GM12891 (cell line): ENCODE results near the gene RBMS3.

ENCODE experiments used
- DNase-seq: peaks from one replicate; pipeline ENCODE4 v3.0.0; 2011; ENCODE audit warnings: low spot score; ENCODE audit not compliant: insufficient read length
- FAIRE-seq: peaks from 2 replicates; lab custom pipeline; 2011; peaks lifted over from hg19 to GRCh38; lab: Jason Lieb, UNC
- PAX5 ChIP-seq: IDR thresholded peaks from 2 replicates; pipeline ENCODE4 v1.6.1; 2011; ENCODE audit warnings: low read length, moderate library complexity, mild to moderate bottlenecking; ENCODE audit not compliant: insufficient read depth, severe bottlenecking
- POLR2A ChIP-seq: IDR thresholded peaks from 2 replicates; pipeline ENCODE4 v1.6.1; 2011; ENCODE audit warnings: low read depth, low read length, control low read depth
- POLR2AphosphoS5 ChIP-seq: IDR thresholded peaks from 2 replicates; pipeline ENCODE4 v1.6.1; 2011; ENCODE audit warnings: low read depth, low read length, control low read depth
- POU2F2 ChIP-seq: IDR thresholded peaks from 2 replicates; pipeline ENCODE4 v1.6.1; 2011; ENCODE audit warnings: low read depth, mild to moderate bottlenecking, control low read depth, low read length, moderate library complexity
- SPI1 ChIP-seq: IDR thresholded peaks from 2 replicates; pipeline ENCODE4 v1.6.1; 2011; ENCODE audit warnings: low read depth, low read length, control low read depth
- TAF1 ChIP-seq: IDR thresholded peaks from 2 replicates; pipeline ENCODE4 v1.6.1; 2011; ENCODE audit warnings: low read depth, low read length, control low read depth

Gene RBMS3

DNA sequence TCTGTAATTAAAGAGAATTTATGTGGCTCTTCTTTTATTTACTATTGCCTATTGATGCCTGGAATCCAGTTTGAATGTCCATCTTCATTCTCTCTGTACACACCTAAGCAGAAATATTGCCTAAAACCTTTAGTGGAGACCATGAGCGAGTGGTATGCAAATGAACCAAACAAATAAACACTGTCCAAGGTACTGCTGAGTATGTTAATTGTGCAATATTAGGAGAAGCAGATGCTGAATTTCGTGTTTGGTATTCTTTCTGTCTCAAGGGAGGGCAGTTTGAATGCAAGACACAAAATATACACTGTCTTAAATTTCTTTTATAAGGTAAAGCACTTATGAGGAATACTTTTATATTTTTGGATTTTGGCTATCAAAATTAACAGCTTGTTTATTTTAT lies 440.9 kb downstream of the RBMS3 start:
- TF ChIP-seq POLR2A: no peak
- no peak for TF ChIP-seq SPI1
- no peak for TF ChIP-seq TAF1
- TF ChIP-seq PAX5: no peak
- no peak for TF ChIP-seq POLR2AphosphoS5
- no peak for TF ChIP-seq POU2F2
- FAIRE-seq (no peak), DNase-seq (no peak)

DNA sequence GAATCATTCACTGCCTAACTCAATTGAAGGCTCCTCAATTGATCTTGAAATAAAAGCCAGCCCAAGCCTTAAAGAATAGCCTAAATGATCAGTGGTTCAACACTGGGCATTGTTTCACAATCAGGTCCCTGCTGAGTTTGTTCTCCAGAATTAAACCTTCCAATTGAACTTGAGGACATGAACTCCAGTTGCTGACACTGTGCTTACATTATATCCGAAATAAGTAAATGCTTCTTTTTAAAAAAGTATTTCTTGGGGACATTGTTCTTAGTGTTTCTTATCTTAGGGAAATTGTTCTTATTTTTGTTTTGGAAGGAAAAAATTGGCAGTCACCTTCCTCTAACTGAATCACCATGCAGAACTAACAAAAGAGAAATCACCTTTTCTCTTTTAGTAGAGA lies 450.2 kb downstream of the RBMS3 start:
- no peak for FAIRE-seq
- TF ChIP-seq POLR2AphosphoS5 (no peak), POU2F2 (no peak), SPI1 (no peak), POLR2A (no peak), TAF1 (no peak), PAX5 (no peak)
- DNase-seq: no peak

DNA sequence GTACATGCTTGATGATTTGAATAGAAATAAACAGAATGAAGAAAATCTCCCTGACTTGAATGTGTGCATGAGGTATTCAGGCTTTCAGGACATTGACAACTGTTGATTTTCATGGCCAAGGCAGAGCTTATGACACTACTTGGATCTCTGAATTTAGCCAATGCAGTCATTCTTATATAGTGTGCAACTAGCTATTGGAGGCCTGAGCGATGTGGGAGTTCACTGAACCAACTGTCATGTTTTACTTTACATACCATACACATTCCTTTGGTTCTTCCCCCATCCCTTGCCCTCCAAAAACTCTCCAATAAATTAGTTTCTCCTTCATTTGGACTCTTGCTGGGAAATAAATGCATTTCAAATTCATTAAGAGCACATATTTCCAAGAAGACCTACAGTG lies 460.4 kb downstream of the RBMS3 start:
- no peak for TF ChIP-seq POU2F2
- TF ChIP-seq TAF1: no peak
- no peak for TF ChIP-seq POLR2AphosphoS5
- TF ChIP-seq SPI1: no peak
- no peak for TF ChIP-seq PAX5
- no peak for TF ChIP-seq POLR2A
- no peak for FAIRE-seq
- DNase-seq: no peak

DNA sequence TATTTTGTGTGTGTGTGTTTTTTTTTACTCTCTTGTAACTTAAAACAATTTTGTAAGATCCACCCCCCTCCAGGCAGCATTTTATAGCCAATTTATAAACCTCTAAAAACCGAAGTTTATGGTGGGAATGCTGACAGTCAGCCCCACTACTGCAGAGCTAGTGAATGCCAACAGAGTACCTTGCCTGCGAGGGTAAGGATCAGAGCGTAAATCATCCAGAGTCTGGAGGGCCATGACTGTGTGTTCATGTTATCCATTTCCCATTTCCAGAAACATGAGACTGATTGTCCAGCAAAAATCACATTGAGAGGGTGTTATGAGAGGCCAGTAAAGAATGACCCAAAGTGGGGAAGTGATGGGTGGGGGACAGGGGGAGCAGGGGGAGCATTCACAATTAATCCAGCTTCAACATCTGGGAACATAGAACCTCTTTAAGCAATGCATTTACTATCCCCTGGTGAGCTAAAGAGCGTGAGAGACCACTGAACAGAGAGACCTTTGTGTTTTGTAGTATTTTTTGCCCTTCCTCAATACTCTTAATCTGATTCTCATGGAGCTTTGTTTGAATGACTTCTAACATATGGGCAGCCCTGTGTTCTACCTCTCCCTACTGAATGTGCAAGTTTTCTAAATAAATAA lies 464.5 kb downstream of the RBMS3 start:
- DNase-seq: no peak
- TF ChIP-seq POLR2AphosphoS5: no peak
- no peak for TF ChIP-seq POU2F2
- TF ChIP-seq TAF1: no peak
- no peak for FAIRE-seq

DNA sequence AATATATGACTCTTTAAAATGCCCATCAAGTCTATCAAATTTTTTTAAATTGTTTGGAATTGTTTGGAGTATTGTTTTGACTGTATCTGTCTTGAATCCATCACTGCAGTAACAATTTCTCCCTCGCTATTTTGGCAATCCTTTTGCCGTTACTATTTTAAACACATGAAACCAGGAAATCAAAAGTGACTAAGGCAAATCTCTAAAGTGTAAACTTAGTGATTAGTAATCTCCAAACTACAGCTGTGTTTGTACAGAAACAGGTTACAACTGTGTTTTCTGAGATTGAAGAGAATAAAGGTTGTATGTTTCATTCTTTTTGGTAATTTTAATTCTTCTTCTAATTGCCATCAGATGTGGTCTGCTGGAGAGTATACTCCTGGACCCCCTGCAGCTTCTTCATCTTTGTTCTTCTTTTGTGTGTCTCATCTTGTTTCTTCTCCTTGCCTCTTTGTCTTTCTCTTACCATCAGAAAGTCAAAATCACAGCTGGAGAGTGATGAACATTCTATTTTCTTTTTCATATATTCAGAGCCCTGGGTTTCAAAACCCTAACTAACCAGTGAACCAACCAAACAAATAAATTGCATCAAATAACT lies 465.4 kb downstream of the RBMS3 start:
- TF ChIP-seq POLR2A: no peak
- TF ChIP-seq POU2F2: no peak
- TF ChIP-seq POLR2AphosphoS5: no peak
- TF ChIP-seq PAX5: no peak
- no peak for TF ChIP-seq SPI1
- no peak for TF ChIP-seq TAF1

DNA sequence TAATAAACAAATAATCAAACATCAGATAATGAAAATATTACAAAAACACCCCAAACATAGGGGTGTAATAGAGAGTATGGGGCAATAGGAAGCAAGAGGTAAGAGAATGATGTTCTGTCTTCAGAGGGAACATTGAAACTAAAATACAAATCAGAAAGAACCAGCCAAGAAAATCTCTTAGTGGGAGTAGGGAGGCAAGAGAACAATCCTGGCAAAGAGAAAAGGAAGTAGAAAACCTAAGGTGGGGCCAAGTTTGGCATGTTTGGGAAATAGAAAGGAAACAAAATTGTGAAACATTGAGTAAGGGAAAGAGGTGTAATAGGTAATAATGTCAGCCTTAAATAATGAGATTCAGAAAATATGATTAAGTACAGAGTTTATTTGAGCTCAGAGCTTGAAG lies 467.1 kb downstream of the RBMS3 start:
- no peak for TF ChIP-seq POU2F2
- TF ChIP-seq POLR2AphosphoS5: no peak
- TF ChIP-seq PAX5: no peak
- no peak for TF ChIP-seq TAF1
- TF ChIP-seq POLR2A: no peak
- TF ChIP-seq SPI1: no peak
- DNase-seq (no peak), FAIRE-seq (no peak)

More for the DNA sequence above, 465.4 kb downstream of the RBMS3 start:
- DNase-seq: no peak
- no peak for FAIRE-seq

DNA sequence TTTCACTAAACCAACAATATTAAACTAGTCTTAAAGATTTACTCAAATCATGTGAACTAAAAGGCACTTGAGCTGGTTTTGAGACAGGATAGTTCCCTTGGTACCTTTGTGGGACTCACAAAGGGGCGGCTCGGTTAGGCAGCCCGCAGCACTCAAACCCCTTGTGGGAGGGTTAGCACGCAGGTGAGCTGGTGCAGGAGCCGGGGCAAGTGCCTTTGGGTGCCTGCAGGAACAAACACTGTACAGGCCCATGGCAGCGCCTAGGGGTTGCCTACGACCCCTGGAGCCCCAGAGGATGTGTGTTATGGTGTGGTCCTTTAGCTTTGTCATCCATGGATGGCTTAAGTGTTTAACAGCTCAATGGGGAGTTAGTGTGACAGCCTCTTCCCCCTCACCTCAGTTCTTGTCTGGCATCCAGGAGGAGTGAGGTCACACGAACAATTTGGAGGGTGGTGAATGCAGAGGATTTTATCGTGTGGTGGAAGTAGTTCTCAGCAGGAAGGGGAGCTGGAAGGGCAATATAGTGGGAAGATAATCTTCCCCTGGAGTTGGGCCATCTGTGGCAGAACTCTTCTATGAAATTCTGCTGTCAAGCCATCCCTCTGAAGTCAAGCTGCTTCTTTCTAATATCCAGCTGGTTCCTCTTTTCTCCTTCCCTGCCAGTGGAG lies 470.9 kb downstream of the RBMS3 start:
- FAIRE-seq: no peak
- TF ChIP-seq TAF1 (no peak), POU2F2 (no peak), PAX5 (no peak), POLR2AphosphoS5 (no peak), POLR2A (no peak), SPI1 (no peak)
- DNase-seq: no peak

DNA sequence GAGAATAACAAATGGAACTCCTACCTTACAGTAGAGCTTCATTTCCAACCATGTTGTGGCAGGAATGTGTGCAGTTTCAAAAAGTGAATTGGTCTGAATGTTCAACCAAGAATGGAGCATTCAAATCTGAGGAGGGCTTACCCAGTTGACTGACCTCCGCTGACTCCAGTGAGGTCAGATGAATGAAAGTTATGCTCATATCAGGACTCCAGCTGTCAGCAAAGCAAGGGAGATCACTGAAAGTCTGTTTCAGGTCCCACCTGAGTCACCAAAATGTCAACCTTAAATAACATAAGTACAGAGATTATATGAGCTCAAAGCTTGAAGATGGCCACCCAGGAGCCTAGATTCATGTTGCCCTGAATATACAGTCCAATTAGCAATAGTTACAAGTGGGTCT lies 473.5 kb downstream of the RBMS3 start:
- TF ChIP-seq SPI1 (no peak), POU2F2 (no peak), POLR2AphosphoS5 (no peak), POLR2A (no peak), PAX5 (no peak), TAF1 (no peak)
- FAIRE-seq (no peak), DNase-seq (no peak)

DNA sequence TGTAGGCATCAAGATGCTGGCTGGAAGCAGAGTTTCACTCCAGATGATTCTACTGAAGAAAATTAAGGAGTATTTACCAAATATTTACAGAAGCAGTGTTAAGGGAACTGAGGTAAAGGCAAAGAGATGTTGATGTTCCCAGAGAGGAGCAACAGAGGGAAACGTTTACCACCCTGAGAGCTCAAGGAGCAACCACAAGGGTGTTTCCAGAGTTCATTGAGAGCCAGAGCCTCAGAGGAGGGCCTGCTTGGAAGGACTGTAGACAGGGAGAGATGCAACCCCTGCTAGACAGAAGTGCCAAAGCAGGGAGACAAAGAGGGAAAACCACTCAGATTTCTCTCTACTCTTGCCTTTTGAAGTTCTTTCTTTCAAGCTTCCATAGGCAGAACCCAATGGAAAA lies 474.5 kb downstream of the RBMS3 start:
- no peak for TF ChIP-seq PAX5
- no peak for TF ChIP-seq POU2F2
- TF ChIP-seq SPI1: no peak
- no peak for TF ChIP-seq POLR2A
- no peak for TF ChIP-seq POLR2AphosphoS5
- TF ChIP-seq TAF1: no peak
- no peak for DNase-seq
- FAIRE-seq: no peak
